GM23338 (cell line): ENCODE measurements around the gene ZBTB42. TPM values are rescaled to one million over a fixed set of nuclear protein-coding genes. Genes with fewer than 3 reads are reported as not detected.
A peak's percentile ranks its signal among the peaks of the same experiment; 100 is the strongest.

Source experiments
- ATAC-seq: fragments of 200-7000 bp; cut with Tn5 transposase; 3 replicates; pipeline ENCODE4 v1.9.1; 2020
- DNase-seq: peaks from one replicate; pipeline ENCODE4 v3.0.0-alpha.2; 2015; ENCODE audit warnings: low spot score
- H2AFZ ChIP-seq: fragments of 200-600 bp; sonication (generic); 2 replicates; pipeline ENCODE4 v1.8.0; 2016; ENCODE audit warnings: antibody characterized with exemption, mild to moderate bottlenecking, moderate library complexity
- H3F3A ChIP-seq: fragments of 200-600 bp; sonication (generic); replicated peaks from 2 replicates; pipeline ENCODE4 v1.8.0; 2017; ENCODE audit warnings: antibody characterized with exemption, mixed run types, low read depth
- H3K27ac ChIP-seq: fragments of 200-600 bp; sonication (generic); 2 replicates; pipeline ENCODE4 v1.6.1; 2016; ENCODE audit warnings: low read depth
- H3K27me3 ChIP-seq: fragments of 200-600 bp; sonication (generic); 2 replicates; pipeline ENCODE4 v1.8.0; 2016; ENCODE audit warnings: mild to moderate bottlenecking, mixed run types, moderate library complexity; ENCODE audit not compliant: insufficient read depth
- H3K36me3 ChIP-seq: fragments of 200-600 bp; sonication (generic); 2 replicates; pipeline ENCODE4 v1.8.0; 2016; ENCODE audit warnings: mild to moderate bottlenecking; ENCODE audit not compliant: insufficient read depth
- H3K4me1 ChIP-seq: fragments of 200-600 bp; sonication (generic); 2 replicates; pipeline ENCODE4 v1.8.0; 2016; ENCODE audit warnings: mild to moderate bottlenecking, moderate library complexity; ENCODE audit not compliant: insufficient read depth
- H3K4me2 ChIP-seq: fragments of 200-600 bp; sonication (generic); 2 replicates; pipeline ENCODE4 v1.7.1; 2017; ENCODE audit warnings: mixed run types
- H3K4me3 ChIP-seq: fragments of 200-600 bp; sonication (generic); 2 replicates; pipeline ENCODE4 v1.6.1; 2016; ENCODE audit warnings: mixed run types
- H3K79me2 ChIP-seq: fragments of 200-600 bp; sonication (generic); replicated peaks from 2 replicates; pipeline ENCODE4 v1.8.0; 2017; ENCODE audit warnings: mild to moderate bottlenecking; ENCODE audit not compliant: insufficient read depth
- H3K9me2 ChIP-seq: fragments of 200-600 bp; sonication (generic); 2 replicates; pipeline ENCODE4 v1.8.0; 2017; ENCODE audit not compliant: insufficient read depth
- H4K20me1 ChIP-seq: fragments of 200-600 bp; sonication (generic); replicated peaks from 2 replicates; pipeline ENCODE4 v1.8.0; 2017; ENCODE audit warnings: mild to moderate bottlenecking; ENCODE audit not compliant: insufficient read depth
- H3K27ac Mint-ChIP-seq: 2 replicates; pipeline ENCODE4 v1.8.0; 2020; ENCODE audit warnings: inconsistent platforms, mild to moderate bottlenecking, moderate library complexity, mixed read lengths
- H3K27me3 Mint-ChIP-seq: 3 replicates; pipeline ENCODE4 v1.8.0; 2022; ENCODE audit warnings: low read depth, mild to moderate bottlenecking, moderate library complexity, mixed read lengths, inconsistent platforms; ENCODE audit not compliant: insufficient read depth, poor library complexity
- H3K36me3 Mint-ChIP-seq: 3 replicates; pipeline ENCODE4 v1.8.0; 2021; ENCODE audit warnings: low read depth, mild to moderate bottlenecking, inconsistent platforms, moderate library complexity, mixed read lengths
- H3K4me1 Mint-ChIP-seq: 3 replicates; pipeline ENCODE4 v1.8.0; 2020; ENCODE audit warnings: mild to moderate bottlenecking, inconsistent platforms, mixed read lengths
- H3K4me3 Mint-ChIP-seq: 3 replicates; pipeline ENCODE4 v1.8.0; 2021; ENCODE audit warnings: moderate library complexity, mild to moderate bottlenecking, inconsistent platforms, mixed read lengths
- H3K9me3 Mint-ChIP-seq: 3 replicates; pipeline ENCODE4 v1.8.0; 2020; ENCODE audit warnings: moderate library complexity, mild to moderate bottlenecking, inconsistent platforms, mixed read lengths
- CTCF ChIP-seq, 2 experiments: fragments of 200-600 bp in 1 of 2; sonication (generic) in 1 of 2; conservative IDR thresholded peaks; 2 replicates each; pipeline versions ENCODE4 v1.5.1 to v1.6.1; 2016 to 2017; ENCODE audit warnings: antibody characterized with exemption in 2 of 2, low read depth in 2 of 2, mild to moderate bottlenecking in 2 of 2, moderate library complexity in 1 of 2
- EZH2 ChIP-seq: fragments of 200-600 bp; sonication (generic); IDR thresholded peaks from one replicate; pipeline ENCODE4 v1.8.0; 2017; ENCODE audit warnings: antibody characterized with exemption, mild to moderate bottlenecking, low read depth; ENCODE audit not compliant: unreplicated experiment
- ZNF462 ChIP-seq: fragments of 250-450 bp; sonication (Bioruptor Pico); IDR thresholded peaks from 2 replicates; pipeline ENCODE4 v1.5.0; 2020; ENCODE audit warnings: mild to moderate bottlenecking, moderate library complexity
- polyA plus RNA-seq: library from polyadenylated mRNA; unstranded; fragments of >200 nt; fragmentation: Nextera tagmentation; extraction: Ambion mirVana; gene quantifications from 2 replicates; pipeline ENCODE4 v1.2.1, GENCODE V29; 2016
- total RNA-seq: library from RNA; depleted of rRNA; stranded (reverse); fragments of >200 nt; shearing (Covaris generic); gene quantifications from 2 replicates; pipeline ENCODE4 v1.2.3, GENCODE V29; 2014

Gene ZBTB42
- total and polyA plus RNA-seq, 2 experiments from 2014 or later = 0.70 to 4.4 TPM

- no peak for TF ChIP-seq ZNF462 (CRISPR knock-in tag)
Observed at GRCh38 chr14:104792101-104792884, 8.6 kb upstream of the ZBTB42 start (continued).

GRCh38 chr14:104792945-104793702 lies 7.8 kb upstream of the ZBTB42 start:
- no peak overlapping the region for H2AFZ ChIP-seq
- ATAC-seq (peak; percentile 13), DNase-seq (peak; percentile 64)
- H3K27me3 ChIP-seq = peaks cover 24% of the 10 kb centered on the region
- H3K4me1 ChIP-seq = peaks cover 23% of the 10 kb centered on the region
- no peak overlapping the region for H3K4me3 ChIP-seq
- no peaks in the 10 kb centered on the region for H3F3A ChIP-seq
- no peaks in the 10 kb centered on the region for H3K36me3 ChIP-seq
- Mint-ChIP-seq H3K9me3 (no peaks in the 10 kb centered on the region), H3K4me1 (peaks cover 27% of the 10 kb centered on the region), H3K27me3 (peaks cover 29% of the 10 kb centered on the region), H3K36me3 (peaks cover 3% of the 10 kb centered on the region; the same call in 2 of the 3 replicates), H3K4me3 (peak overlapping the region; percentile 76), H3K27ac (no peak overlapping the region)
- peaks cover 16% of the 10 kb centered on the region for H3K79me2 ChIP-seq
- no peak overlapping the region; the same call in 1 of the 2 replicates for H3K4me2 ChIP-seq
- H3K27ac ChIP-seq = no peak overlapping the region
- TF ChIP-seq CTCF (conservative IDR thresholded peaks at IDR 0.05; ENCODE audit: low read depth in 2 of 2) (peak; percentile 55), EZH2 (no peak)
- peaks cover 15% of the 10 kb centered on the region; the same call in 1 of the 2 replicates for H4K20me1 ChIP-seq
- H3K9me2 ChIP-seq = no peaks in the 10 kb centered on the region
